ENCODE results near the gene NEU2. TPM values are rescaled to one million over a fixed set of nuclear protein-coding genes. Genes with fewer than 3 reads are reported as not detected.
A peak's percentile ranks its signal among the peaks of the same experiment; 100 is the strongest.

The NEU2 gene
- total and polyA plus RNA-seq, 10 of the 15 experiments (the other 5 are each of a cell fraction or from before 2014, with no cell fraction given), result not detected

- TF ChIP-seq MLLT1 (IDR thresholded peaks at IDR 0.05) (no peak), ZBTB4 (CRISPR knock-in tag; IDR thresholded peaks at IDR 0.05) (no peak), MYC (IDR thresholded peaks at IDR 0.05; ENCODE audit: insufficient read depth, insufficient read length, insufficient replicate concordance, low read length, severe bottlenecking) (no peak), ZNF687 (IDR thresholded peaks at IDR 0.05) (peak; percentile 72), LARP7 (IDR thresholded peaks at IDR 0.05) (no peak), RBBP5 (conservative IDR thresholded peaks at IDR 0.05) (no peak), STAT1 (conservative IDR thresholded peaks at IDR 0.05) (no peak), PKNOX1 (IDR thresholded peaks at IDR 0.05) (no peak; the same call in none of the 2 replicates), GABPA (IDR thresholded peaks at IDR 0.05; ENCODE audit: low read depth) (no peak), POLR2A (IDR thresholded peaks at IDR 0.05; ENCODE audit: low read depth, low read length) (no peak; the same call in none of the 2 replicates), TAF1 (IDR thresholded peaks at IDR 0.05; ENCODE audit: borderline replicate concordance, low read depth, low read length) (no peak), CHD4 (IDR thresholded peaks at IDR 0.05) (no peak), ZSCAN29 (IDR thresholded peaks at IDR 0.05) (no peak), ATF2 (IDR thresholded peaks at IDR 0.05; ENCODE audit: low read length) (no peak), POLR2AphosphoS5 (IDR thresholded peaks at IDR 0.05; ENCODE audit: low read length) (peak; percentile 58), E2F8 (IDR thresholded peaks at IDR 0.05; ENCODE audit: low read depth, partially characterized antibody) (no peak)
Measured at GRCh38 chr2:233068762-233069418, 36.4 kb downstream of the NEU2 start (continued).
